Measurements from ENCODE around the gene VAPA. TPM values are rescaled to one million over a fixed set of nuclear protein-coding genes. Genes with fewer than 3 reads are reported as not detected.
A peak's percentile ranks its signal among the peaks of the same experiment; 100 is the strongest.

VAPA gene
- total and polyA plus RNA-seq, 9 of the 15 experiments (the other 6 are each of a cell fraction or from before 2014, with no cell fraction given): 219 to 902 (median 526) TPM

GRCh38 chr18:9876867-9877654 lies 36.8 kb upstream of the VAPA start (continued):
- TF ChIP-seq, protein P1, sequence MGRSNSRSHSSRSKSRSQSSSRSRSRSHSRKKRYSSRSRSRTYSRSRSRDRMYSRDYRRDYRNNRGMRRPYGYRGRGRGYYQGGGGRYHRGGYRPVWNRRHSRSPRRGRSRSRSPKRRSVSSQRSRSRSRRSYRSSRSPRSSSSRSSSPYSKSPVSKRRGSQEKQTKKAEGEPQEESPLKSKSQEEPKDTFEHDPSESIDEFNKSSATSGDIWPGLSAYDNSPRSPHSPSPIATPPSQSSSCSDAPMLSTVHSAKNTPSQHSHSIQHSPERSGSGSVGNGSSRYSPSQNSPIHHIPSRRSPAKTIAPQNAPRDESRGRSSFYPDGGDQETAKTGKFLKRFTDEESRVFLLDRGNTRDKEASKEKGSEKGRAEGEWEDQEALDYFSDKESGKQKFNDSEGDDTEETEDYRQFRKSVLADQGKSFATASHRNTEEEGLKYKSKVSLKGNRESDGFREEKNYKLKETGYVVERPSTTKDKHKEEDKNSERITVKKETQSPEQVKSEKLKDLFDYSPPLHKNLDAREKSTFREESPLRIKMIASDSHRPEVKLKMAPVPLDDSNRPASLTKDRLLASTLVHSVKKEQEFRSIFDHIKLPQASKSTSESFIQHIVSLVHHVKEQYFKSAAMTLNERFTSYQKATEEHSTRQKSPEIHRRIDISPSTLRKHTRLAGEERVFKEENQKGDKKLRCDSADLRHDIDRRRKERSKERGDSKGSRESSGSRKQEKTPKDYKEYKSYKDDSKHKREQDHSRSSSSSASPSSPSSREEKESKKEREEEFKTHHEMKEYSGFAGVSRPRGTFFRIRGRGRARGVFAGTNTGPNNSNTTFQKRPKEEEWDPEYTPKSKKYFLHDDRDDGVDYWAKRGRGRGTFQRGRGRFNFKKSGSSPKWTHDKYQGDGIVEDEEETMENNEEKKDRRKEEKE (IDR thresholded peaks at IDR 0.05; ENCODE audit: borderline replicate concordance in 1 of 2, control insufficient read depth in 1 of 2, low read depth in 2 of 2, low read length in 1 of 2): peak in 1 of 2 experiments; percentile 90; a peak in 2 of 4 replicates
- TF ChIP-seq RBM25 (IDR thresholded peaks at IDR 0.05; ENCODE audit: low read depth, low read length, severe bottlenecking): peak; percentile 14
- 0 out of 2 replicates have a peak, but pooled peaks have one; percentile 68 for TF ChIP-seq CREB5 (CRISPR knock-in tag; IDR thresholded peaks at IDR 0.05)
- peak; percentile 66 for TF ChIP-seq EHMT2 (IDR thresholded peaks at IDR 0.05)
- TF ChIP-seq HDGF (IDR thresholded peaks at IDR 0.05): no peak
- TF ChIP-seq, protein P2, sequence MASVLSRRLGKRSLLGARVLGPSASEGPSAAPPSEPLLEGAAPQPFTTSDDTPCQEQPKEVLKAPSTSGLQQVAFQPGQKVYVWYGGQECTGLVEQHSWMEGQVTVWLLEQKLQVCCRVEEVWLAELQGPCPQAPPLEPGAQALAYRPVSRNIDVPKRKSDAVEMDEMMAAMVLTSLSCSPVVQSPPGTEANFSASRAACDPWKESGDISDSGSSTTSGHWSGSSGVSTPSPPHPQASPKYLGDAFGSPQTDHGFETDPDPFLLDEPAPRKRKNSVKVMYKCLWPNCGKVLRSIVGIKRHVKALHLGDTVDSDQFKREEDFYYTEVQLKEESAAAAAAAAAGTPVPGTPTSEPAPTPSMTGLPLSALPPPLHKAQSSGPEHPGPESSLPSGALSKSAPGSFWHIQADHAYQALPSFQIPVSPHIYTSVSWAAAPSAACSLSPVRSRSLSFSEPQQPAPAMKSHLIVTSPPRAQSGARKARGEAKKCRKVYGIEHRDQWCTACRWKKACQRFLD (CRISPR knock-in tag; IDR thresholded peaks at IDR 0.05): no peak
- no peak for TF ChIP-seq IFI16 (CRISPR knock-in tag; IDR thresholded peaks at IDR 0.05)
- TF ChIP-seq U2AF2 (optimal IDR thresholded peaks at IDR 0.05; ENCODE audit: low read depth, low read length): no peak
- TF ChIP-seq ETV5 (CRISPR knock-in tag; IDR thresholded peaks at IDR 0.05; ENCODE audit: low read depth): peak; percentile 65
- TF ChIP-seq ZNF316 (IDR thresholded peaks at IDR 0.05): peak; percentile 93
- peak; percentile 77; the same call in 1 of the 2 replicates for TF ChIP-seq ZC3H11A (IDR thresholded peaks at IDR 0.05; ENCODE audit: low read depth, low read length)
- peak; percentile 85; the same call in 1 of the 2 replicates for TF ChIP-seq DMBX1 (CRISPR knock-in tag; IDR thresholded peaks at IDR 0.05; ENCODE audit: borderline replicate concordance)
- TF ChIP-seq GABPA (tag; conservative IDR thresholded peaks at IDR 0.05; ENCODE audit: low read depth): peak; percentile 50; the same call in 1 of the 2 replicates
- TF ChIP-seq TRIM28 (IDR thresholded peaks at IDR 0.05): peak; percentile 86
- TF ChIP-seq RFX5 (IDR thresholded peaks at IDR 0.05; ENCODE audit: low read depth, low read length): peak; percentile 49; the same call in 1 of the 2 replicates
- peak; percentile 49; the same call in 1 of the 2 replicates for TF ChIP-seq ZNF239 (CRISPR knock-in tag; IDR thresholded peaks at IDR 0.05)
- peak; percentile 63 for TF ChIP-seq ELF1 (tag; IDR thresholded peaks at IDR 0.05)
- TF ChIP-seq SLC30A9 (CRISPR knock-in tag; IDR thresholded peaks at IDR 0.05): no peak
- TF ChIP-seq BHLHE40 (IDR thresholded peaks at IDR 0.05; ENCODE audit: low read length): peak; percentile 40; the same call in 1 of the 2 replicates
- TF ChIP-seq, protein P3, sequence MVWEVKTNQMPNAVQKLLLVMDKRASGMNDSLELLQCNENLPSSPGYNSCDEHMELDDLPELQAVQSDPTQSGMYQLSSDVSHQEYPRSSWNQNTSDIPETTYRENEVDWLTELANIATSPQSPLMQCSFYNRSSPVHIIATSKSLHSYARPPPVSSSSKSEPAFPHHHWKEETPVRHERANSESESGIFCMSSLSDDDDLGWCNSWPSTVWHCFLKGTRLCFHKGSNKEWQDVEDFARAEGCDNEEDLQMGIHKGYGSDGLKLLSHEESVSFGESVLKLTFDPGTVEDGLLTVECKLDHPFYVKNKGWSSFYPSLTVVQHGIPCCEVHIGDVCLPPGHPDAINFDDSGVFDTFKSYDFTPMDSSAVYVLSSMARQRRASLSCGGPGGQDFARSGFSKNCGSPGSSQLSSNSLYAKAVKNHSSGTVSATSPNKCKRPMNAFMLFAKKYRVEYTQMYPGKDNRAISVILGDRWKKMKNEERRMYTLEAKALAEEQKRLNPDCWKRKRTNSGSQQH (CRISPR knock-in tag; IDR thresholded peaks at IDR 0.05): no peak; the same call in 1 of the 2 replicates
